ENCODE results near the gene MMADHC. TPM values are rescaled to one million over a fixed set of nuclear protein-coding genes. Genes with fewer than 3 reads are reported as not detected.

MMADHC gene
- total RNA-seq, 1 experiment from 2014 or later = 149 TPM

DNA sequence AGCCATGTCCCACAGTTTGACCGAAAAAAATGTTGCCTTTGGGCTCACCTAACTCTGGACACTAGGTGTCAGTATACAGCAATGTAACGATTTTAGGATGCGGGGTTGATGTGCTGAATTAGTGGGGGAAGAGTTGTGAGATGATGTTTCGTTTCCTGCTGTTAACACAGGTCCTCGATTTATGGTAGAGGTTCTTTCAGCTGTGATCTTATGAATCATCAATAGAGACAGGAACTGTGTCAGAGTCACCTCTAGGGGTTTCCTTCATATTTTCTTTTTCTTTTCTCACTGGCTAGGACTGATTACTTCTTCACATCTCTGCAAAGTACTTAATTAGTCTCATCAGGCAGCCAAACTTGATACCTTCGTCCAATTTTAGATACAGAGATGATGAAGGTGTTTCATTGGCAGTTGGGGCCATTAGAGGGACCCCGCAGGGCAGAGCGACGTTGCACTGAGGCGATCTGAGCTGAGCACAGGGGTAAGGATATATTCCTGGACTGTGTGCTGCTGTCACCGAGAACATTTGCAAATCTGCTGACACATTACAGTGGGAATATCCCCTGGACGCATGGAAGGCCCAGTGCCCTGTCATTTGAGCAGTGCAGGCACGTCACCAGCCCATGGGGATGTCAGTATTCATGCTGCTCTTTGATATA, 10.2 kb upstream of the MMADHC start:
- Mint-ChIP-seq H3K9me3 (peaks cover 16 to 19% of the 10 kb centered on the region in 2 experiments), H3K27me3 (ENCODE audit: low read depth) (no peaks in the 10 kb centered on the region), H3K4me3 (no peak overlapping the region), H3K36me3 (ENCODE audit: insufficient read depth in 1 of 3, low read depth in 3 of 3) (peaks cover 2 to 14% (median 2%) of the 10 kb centered on the region in 3 experiments; a peak in 3 of 7 replicates), H3K27ac (peak overlapping the region in 1 of 3 experiments; percentile 50; a peak in 1 of 7 replicates), H3K4me1 (peaks cover 16 to 22% of the 10 kb centered on the region in 2 experiments)
- peak; percentile 59 for DNase-seq
- no peak overlapping the region for H2BK15ac ChIP-seq (ENCODE audit: low read depth, low read length)
- H3K79me1 ChIP-seq (ENCODE audit: insufficient read depth, low read depth, low read length, poor library complexity, severe bottlenecking) = no peaks in the 10 kb centered on the region
- no peak overlapping the region for H4K5ac ChIP-seq (ENCODE audit: insufficient read length, low read depth, low read length)
- no peaks in the 10 kb centered on the region for H3K9me3 ChIP-seq (ENCODE audit: control insufficient read depth, low read depth, low read length)
- no peak overlapping the region for H4K91ac ChIP-seq (ENCODE audit: insufficient read length, low read depth, low read length)
- H3K4me2 ChIP-seq (ENCODE audit: insufficient read depth, insufficient read length, low read length) = no peak overlapping the region
- H3K18ac ChIP-seq (ENCODE audit: insufficient read length, low read depth, low read length) = no peak overlapping the region
- H3K23me2 ChIP-seq (ENCODE audit: insufficient read length, low read depth, low read length, poor library complexity, severe bottlenecking) = no peaks in the 10 kb centered on the region
- no peak overlapping the region for H3K56ac ChIP-seq (ENCODE audit: insufficient read length, low read depth, low read length)
- H3K14ac ChIP-seq (ENCODE audit: insufficient read depth, low read length) = no peak overlapping the region
- no peak overlapping the region for H2AK5ac ChIP-seq (ENCODE audit: insufficient read length, low read length)
- H2BK5ac ChIP-seq (ENCODE audit: insufficient read length, low read length) = no peak overlapping the region
- no peak overlapping the region for H4K8ac ChIP-seq (replicated peaks; ENCODE audit: insufficient read length, low read depth, low read length)
- H3K4me1 ChIP-seq (ENCODE audit: insufficient read depth, low read length) = no peaks in the 10 kb centered on the region
- TF ChIP-seq, protein P1, sequence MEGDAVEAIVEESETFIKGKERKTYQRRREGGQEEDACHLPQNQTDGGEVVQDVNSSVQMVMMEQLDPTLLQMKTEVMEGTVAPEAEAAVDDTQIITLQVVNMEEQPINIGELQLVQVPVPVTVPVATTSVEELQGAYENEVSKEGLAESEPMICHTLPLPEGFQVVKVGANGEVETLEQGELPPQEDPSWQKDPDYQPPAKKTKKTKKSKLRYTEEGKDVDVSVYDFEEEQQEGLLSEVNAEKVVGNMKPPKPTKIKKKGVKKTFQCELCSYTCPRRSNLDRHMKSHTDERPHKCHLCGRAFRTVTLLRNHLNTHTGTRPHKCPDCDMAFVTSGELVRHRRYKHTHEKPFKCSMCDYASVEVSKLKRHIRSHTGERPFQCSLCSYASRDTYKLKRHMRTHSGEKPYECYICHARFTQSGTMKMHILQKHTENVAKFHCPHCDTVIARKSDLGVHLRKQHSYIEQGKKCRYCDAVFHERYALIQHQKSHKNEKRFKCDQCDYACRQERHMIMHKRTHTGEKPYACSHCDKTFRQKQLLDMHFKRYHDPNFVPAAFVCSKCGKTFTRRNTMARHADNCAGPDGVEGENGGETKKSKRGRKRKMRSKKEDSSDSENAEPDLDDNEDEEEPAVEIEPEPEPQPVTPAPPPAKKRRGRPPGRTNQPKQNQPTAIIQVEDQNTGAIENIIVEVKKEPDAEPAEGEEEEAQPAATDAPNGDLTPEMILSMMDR (conservative IDR thresholded peaks at IDR 0.05) = peak; percentile 89
- H3T11ph ChIP-seq (ENCODE audit: low read length) = no peak overlapping the region
- no peaks in the 10 kb centered on the region for H4K20me1 ChIP-seq (ENCODE audit: control insufficient read depth, insufficient read depth, insufficient read length)
- no peak overlapping the region for H2BK120ac ChIP-seq (ENCODE audit: low read depth, low read length, poor library complexity, severe bottlenecking)
- H3K79me2 ChIP-seq (ENCODE audit: insufficient read depth, low read length) = no peaks in the 10 kb centered on the region
- no peaks in the 10 kb centered on the region for H3K27me3 ChIP-seq (ENCODE audit: insufficient read depth, low read length)
- H2BK20ac ChIP-seq (ENCODE audit: low read depth, low read length, poor library complexity, severe bottlenecking) = no peak overlapping the region
- H3K27ac ChIP-seq (ENCODE audit: insufficient read length, low read depth, low read length) = no peak overlapping the region
- no peak overlapping the region for H3K23ac ChIP-seq (ENCODE audit: insufficient read length, low read depth, low read length)
- H3K9ac ChIP-seq (ENCODE audit: extremely low read depth, insufficient read length, low read length) = no peak overlapping the region
- no peak overlapping the region for H3K4ac ChIP-seq (ENCODE audit: low read depth, low read length)
- no peak overlapping the region for H2AFZ ChIP-seq (ENCODE audit: low read length)
- no CpG with 5 or more reads among the region's 13 CpGs for WGBS (ENCODE audit: extremely low coverage, insufficient read length, low lambda C conversion rate)
- H2BK12ac ChIP-seq (ENCODE audit: insufficient read length, low read depth, low read length) = no peak overlapping the region

Measured in H9 (cell line).